Bronchus fibroblast of lung (primary cell): Measurements from ENCODE around the gene PIEZO1. TPM values are rescaled to one million over a fixed set of nuclear protein-coding genes. Genes with fewer than 3 reads are reported as not detected.

Experiments used
- total RNA-seq: library from RNA; depleted of rRNA; stranded (reverse); fragments of >200 nt; gene quantifications from 2 replicates; pipeline ENCODE4 v1.2.3, GENCODE V29; 2015

PIEZO1 gene, protein sequence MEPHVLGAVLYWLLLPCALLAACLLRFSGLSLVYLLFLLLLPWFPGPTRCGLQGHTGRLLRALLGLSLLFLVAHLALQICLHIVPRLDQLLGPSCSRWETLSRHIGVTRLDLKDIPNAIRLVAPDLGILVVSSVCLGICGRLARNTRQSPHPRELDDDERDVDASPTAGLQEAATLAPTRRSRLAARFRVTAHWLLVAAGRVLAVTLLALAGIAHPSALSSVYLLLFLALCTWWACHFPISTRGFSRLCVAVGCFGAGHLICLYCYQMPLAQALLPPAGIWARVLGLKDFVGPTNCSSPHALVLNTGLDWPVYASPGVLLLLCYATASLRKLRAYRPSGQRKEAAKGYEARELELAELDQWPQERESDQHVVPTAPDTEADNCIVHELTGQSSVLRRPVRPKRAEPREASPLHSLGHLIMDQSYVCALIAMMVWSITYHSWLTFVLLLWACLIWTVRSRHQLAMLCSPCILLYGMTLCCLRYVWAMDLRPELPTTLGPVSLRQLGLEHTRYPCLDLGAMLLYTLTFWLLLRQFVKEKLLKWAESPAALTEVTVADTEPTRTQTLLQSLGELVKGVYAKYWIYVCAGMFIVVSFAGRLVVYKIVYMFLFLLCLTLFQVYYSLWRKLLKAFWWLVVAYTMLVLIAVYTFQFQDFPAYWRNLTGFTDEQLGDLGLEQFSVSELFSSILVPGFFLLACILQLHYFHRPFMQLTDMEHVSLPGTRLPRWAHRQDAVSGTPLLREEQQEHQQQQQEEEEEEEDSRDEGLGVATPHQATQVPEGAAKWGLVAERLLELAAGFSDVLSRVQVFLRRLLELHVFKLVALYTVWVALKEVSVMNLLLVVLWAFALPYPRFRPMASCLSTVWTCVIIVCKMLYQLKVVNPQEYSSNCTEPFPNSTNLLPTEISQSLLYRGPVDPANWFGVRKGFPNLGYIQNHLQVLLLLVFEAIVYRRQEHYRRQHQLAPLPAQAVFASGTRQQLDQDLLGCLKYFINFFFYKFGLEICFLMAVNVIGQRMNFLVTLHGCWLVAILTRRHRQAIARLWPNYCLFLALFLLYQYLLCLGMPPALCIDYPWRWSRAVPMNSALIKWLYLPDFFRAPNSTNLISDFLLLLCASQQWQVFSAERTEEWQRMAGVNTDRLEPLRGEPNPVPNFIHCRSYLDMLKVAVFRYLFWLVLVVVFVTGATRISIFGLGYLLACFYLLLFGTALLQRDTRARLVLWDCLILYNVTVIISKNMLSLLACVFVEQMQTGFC (N-terminal part only)
- total RNA-seq = 161 and 182 TPM in 2 replicates

GRCh38 chr16:88785106-88785924, at the start of gene PIEZO1:
Gene PIEZO1, minus strand, starts transcription at chr16:88785220. Its CDS starts 256 bp downstream, at chr16:88784964.

DNA sequence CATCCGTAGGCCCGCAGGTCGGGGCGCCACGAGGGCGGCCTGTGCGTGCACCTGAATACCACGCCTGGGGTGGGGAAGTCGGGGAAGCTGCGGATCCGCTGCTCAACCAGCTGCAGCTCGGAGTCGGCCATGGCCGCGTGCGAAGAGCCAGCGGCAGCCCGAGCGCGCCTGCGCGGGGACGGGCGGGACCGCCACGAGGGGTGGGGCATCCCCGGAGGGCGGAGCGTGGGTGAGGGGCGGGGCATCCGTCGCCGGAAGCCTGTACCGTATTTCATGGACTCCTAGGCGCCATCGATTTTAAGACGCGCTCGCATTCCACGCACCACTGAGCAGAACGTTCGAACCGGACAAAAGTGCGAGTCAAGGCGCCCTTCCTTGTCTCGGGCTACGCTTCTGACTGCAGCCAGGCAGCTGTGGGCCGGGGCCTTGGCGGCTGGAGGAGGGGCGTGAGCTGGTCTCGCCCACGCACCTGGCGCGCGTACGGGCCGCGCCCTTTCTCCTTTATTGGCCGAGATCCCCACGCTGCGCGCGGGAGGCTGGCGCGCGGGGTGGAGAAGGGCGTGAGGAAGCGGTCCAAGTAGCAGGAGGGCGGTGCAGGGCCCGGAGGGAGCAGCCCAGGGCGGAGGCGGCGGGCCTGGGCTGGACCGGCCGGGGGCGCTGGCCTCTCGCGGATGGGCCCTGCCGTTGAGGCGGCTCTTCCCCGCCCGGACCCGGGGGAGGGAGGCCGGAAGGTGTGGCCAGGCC, 26.9 kb upstream of the PIEZO1 start, which contains the start of gene APRT:
APRT (minus strand) TSS at position 160 of the 744 bp plus-strand sequence; CDS start at position 131, 29 bp downstream.

GRCh38 chr16:88803264-88803987, 18.4 kb upstream of the PIEZO1 start, which contains the start of gene CDT1:
Gene CDT1, plus strand, starts transcription at chr16:88803789. Its CDS starts 43 bp downstream, at chr16:88803832.

GRCh38 chr16:88706229-88706964, 78.6 kb downstream of the PIEZO1 start, which contains the start of the genes CTU2 and RNF166:
Gene CTU2, plus strand, starts transcription at chr16:88706503. Its CDS starts 28 bp downstream, at chr16:88706531.
Gene RNF166, minus strand, starts transcription at chr16:88706408. Its CDS starts 83 bp downstream, at chr16:88706325.

GRCh38 chr16:88686439-88687253, 98.4 kb downstream of the PIEZO1 start, which contains the start of gene SNAI3:
Gene SNAI3, minus strand, starts transcription at chr16:88686507. Its CDS starts 101 bp downstream, at chr16:88686406.

Other genes with a start within 250 kb of the PIEZO1 start
- 14.0 and 16.5 TPM in 2 replicates for gene ZC3H18, start 214.8 kb downstream of the PIEZO1 start, total RNA-seq
- gene IL17C, start 146.6 kb downstream of the PIEZO1 start, total RNA-seq = not detected in 2 replicates
- 218 and 230 TPM in 2 replicates for gene CYBA, start 134.2 kb downstream of the PIEZO1 start, total RNA-seq
- gene MVD, start 122.1 kb downstream of the PIEZO1 start, total RNA-seq = 324 and 341 TPM in 2 replicates
- gene SNAI3, start 98.7 kb downstream of the PIEZO1 start, total RNA-seq = under 0.01 and 0.45 TPM in 2 replicates
- 24.8 and 27.7 TPM in 2 replicates for gene RNF166, start 78.8 kb downstream of the PIEZO1 start, total RNA-seq
- gene CTU2, start 78.7 kb downstream of the PIEZO1 start, total RNA-seq = 23.9 and 24.7 TPM in 2 replicates
- 64.8 and 67.1 TPM in 2 replicates for gene CDT1, start 18.6 kb upstream of the PIEZO1 start, total RNA-seq
- 237 and 254 TPM in 2 replicates for gene APRT, start 26.7 kb upstream of the PIEZO1 start, total RNA-seq
- gene GALNS, start 71.7 kb upstream of the PIEZO1 start, total RNA-seq = 21.6 and 21.7 TPM in 2 replicates
- 40.2 and 53.4 TPM in 2 replicates for gene TRAPPC2L, start 71.9 kb upstream of the PIEZO1 start, total RNA-seq
- not detected in 2 replicates for gene PABPN1L, start 81.4 kb upstream of the PIEZO1 start, total RNA-seq
- not detected in 2 replicates for gene CBFA2T3, start 192.0 kb upstream of the PIEZO1 start, total RNA-seq